Cardiac fibroblast (primary cell): Measurements from ENCODE around the gene SPINDOC.
"Not testable (repeated sequence)": the region's sequence is repeated elsewhere in the genome, so short reads cannot be mapped to it uniquely, and the experiment has no call there.

Source experiments
- DNase-seq, 2 donors: peaks; one replicate each; pipeline versions ENCODE4 v3.0.0 to v3.0.0-alpha.2; 2010; ENCODE audit warnings: low read depth in 2 of 2
- H3K4me3 ChIP-seq, 2 donors: replicated peaks in 1 of 2; 1 replicate in 1 of 2; 2 replicates in 1 of 2; pipeline ENCODE4 v1.5.1; 2011; ENCODE audit warnings: low read depth in 2 of 2, low read length in 2 of 2, mild to moderate bottlenecking in 2 of 2, moderate library complexity in 1 of 2
- TF ChIP-seq, protein P1 (sequence below): IDR thresholded peaks from one replicate; pipeline ENCODE4 v1.5.1; 2011; ENCODE audit warnings: low read depth, mild to moderate bottlenecking, low read length, inconsistent platforms

The SPINDOC gene

GRCh38 chr11:63853476-63853875 lies 40.2 kb downstream of the SPINDOC start:
- H3K4me3 ChIP-seq = no peak overlapping the region
- no peak for DNase-seq
- TF ChIP-seq, protein P1, sequence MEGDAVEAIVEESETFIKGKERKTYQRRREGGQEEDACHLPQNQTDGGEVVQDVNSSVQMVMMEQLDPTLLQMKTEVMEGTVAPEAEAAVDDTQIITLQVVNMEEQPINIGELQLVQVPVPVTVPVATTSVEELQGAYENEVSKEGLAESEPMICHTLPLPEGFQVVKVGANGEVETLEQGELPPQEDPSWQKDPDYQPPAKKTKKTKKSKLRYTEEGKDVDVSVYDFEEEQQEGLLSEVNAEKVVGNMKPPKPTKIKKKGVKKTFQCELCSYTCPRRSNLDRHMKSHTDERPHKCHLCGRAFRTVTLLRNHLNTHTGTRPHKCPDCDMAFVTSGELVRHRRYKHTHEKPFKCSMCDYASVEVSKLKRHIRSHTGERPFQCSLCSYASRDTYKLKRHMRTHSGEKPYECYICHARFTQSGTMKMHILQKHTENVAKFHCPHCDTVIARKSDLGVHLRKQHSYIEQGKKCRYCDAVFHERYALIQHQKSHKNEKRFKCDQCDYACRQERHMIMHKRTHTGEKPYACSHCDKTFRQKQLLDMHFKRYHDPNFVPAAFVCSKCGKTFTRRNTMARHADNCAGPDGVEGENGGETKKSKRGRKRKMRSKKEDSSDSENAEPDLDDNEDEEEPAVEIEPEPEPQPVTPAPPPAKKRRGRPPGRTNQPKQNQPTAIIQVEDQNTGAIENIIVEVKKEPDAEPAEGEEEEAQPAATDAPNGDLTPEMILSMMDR = no peak

DNA sequence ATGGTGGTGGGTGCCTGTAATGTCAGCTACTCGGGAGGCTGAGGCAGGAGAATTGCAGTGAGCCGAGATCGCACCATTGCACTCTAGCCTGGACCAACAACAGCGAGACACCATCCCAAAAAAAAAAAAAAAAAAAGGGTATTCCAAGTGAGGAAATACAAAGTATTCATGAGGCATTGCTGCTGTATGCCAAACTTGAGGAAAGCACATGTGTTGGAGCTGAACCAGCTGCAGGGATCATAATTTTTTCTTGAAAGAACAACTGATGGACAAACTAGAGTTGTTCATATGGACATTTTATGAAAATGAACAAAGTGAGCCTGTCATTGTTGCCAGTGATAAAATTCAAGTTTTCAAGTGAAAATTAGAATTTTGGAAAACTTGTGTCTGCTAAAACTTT lies 41.4 kb downstream of the SPINDOC start:
- H3K4me3 ChIP-seq = no peak overlapping the region
- no peak for DNase-seq
- TF ChIP-seq, protein P1 = no peak

- H3K4me3 ChIP-seq = no peak overlapping the region
- TF ChIP-seq, protein P1 = no peak
- no peak for DNase-seq
Observed at GRCh38 chr11:63855975-63856374, 42.7 kb downstream of the SPINDOC start.

- TF ChIP-seq, protein P1 = no peak
- peak; percentile 90 to 94 for DNase-seq
Observed at GRCh38 chr11:63858628-63859550, 45.6 kb downstream of the SPINDOC start.

DNA sequence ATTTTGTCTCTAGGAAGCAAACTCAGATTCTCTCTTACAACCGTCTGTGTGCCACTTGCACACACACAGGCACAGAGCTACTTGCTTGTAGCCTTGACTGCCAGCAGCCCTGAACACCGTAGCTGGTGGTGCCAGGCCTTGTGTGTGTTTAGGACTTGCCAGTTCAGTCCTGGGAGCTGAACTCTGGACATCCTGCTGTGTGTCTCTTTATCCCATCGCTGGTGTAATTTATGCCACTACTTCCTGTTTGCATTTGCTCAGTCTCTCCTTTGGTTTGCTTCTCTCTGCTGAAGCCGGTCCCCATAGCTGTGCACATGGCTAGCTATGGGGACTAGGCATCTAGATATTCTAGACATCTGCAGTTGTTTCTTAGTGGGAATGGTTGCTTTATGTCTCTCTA lies 49.7 kb downstream of the SPINDOC start:
- DNase-seq = no peak
- TF ChIP-seq, protein P1 = no peak
- no peak overlapping the region for H3K4me3 ChIP-seq

More at GRCh38 chr11:63858628-63859550, 45.6 kb downstream of the SPINDOC start:
- no peak overlapping the region for H3K4me3 ChIP-seq

DNA sequence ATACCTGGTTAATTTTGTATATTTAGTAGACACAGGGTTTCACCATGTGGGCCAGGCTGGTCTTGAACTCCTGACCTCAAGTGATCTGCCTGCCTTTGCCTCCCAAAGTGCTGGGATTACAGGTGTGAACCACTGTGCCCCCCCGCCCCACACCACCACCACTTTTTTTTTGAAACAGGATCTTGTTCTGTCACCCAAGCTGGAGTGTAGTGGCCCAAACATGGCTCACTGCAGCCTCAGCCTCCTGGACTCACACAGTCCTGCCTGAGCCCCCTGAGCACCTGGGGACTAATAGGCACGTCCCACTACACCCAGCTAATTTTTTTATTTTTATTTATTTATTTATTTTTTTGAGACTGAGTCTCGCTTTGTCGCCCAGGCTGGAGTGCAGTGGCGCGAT lies 50.4 kb downstream of the SPINDOC start:
- not testable (repeated sequence) for DNase-seq, H3K4me3 ChIP-seq

GRCh38 chr11:63866211-63866610 lies 53.0 kb downstream of the SPINDOC start:
- DNase-seq = peak; percentile 51 to 77
- TF ChIP-seq, protein P1 = no peak
- H3K4me3 ChIP-seq = no peak overlapping the region
